ENCODE data around the gene PTPRE. TPM values are rescaled to one million over a fixed set of nuclear protein-coding genes. Genes with fewer than 3 reads are reported as not detected.

The PTPRE gene
- total RNA-seq, 3 donors from 2014 or later (not counting 1 experiment from before 2014, with no cell fraction given), result 274 to 280 (median 275) TPM

DNA sequence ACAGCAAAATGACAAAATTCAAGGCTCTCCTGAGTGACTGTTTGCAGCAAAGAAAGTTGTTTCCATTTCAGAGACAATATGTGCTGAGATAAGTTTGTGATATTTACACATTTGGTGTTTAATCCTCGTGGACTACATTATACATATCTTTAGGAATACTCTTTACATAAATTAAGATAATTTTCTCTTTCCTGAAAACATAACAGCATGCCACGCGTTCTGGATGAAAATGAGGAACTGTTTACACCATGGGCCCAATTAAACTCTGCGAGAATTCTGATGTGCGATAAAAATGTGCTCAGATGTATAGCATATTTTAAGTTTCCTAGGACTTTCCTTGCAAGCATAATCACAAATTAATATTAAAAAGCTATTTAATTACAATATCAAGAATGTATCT lies 26.4 kb downstream of the PTPRE start:
- Mint-ChIP-seq H3K27ac (no peak overlapping the region), H3K36me3 (no peaks in the 10 kb centered on the region), H3K9me3 (no peaks in the 10 kb centered on the region), H3K4me3 (no peak overlapping the region), H3K4me1 (no peaks in the 10 kb centered on the region), H3K27me3 (ENCODE audit: low read depth in 2 of 2) (peaks cover 6 to 9% of the 10 kb centered on the region in 2 donors)
- ATAC-seq (no peak), DNase-seq (no peak)
- no peaks in the 10 kb centered on the region for H3K27me3 ChIP-seq (ENCODE audit: control insufficient read depth, insufficient read depth, low read length)
- no peaks in the 10 kb centered on the region for H3K4me1 ChIP-seq (ENCODE audit: control insufficient read depth, insufficient read depth, low read length)
- 81% methylated on average over 3 of the region's 5 CpGs for WGBS (ENCODE audit: insufficient coverage)
- H3K4me3 ChIP-seq (ENCODE audit: low read length), result no peak overlapping the region
- H3K27ac ChIP-seq (ENCODE audit: low read length), result no peak overlapping the region
- intact Hi-C loops (cut with micrococcal nuclease), result no loop called here
- no peaks in the 10 kb centered on the region for H3K9me3 ChIP-seq (ENCODE audit: control insufficient read depth, insufficient read depth, low read length)
- H3K36me3 ChIP-seq (ENCODE audit: control insufficient read depth, insufficient read depth, low read length), result no peaks in the 10 kb centered on the region
- TF ChIP-seq, protein P1, sequence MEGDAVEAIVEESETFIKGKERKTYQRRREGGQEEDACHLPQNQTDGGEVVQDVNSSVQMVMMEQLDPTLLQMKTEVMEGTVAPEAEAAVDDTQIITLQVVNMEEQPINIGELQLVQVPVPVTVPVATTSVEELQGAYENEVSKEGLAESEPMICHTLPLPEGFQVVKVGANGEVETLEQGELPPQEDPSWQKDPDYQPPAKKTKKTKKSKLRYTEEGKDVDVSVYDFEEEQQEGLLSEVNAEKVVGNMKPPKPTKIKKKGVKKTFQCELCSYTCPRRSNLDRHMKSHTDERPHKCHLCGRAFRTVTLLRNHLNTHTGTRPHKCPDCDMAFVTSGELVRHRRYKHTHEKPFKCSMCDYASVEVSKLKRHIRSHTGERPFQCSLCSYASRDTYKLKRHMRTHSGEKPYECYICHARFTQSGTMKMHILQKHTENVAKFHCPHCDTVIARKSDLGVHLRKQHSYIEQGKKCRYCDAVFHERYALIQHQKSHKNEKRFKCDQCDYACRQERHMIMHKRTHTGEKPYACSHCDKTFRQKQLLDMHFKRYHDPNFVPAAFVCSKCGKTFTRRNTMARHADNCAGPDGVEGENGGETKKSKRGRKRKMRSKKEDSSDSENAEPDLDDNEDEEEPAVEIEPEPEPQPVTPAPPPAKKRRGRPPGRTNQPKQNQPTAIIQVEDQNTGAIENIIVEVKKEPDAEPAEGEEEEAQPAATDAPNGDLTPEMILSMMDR (IDR thresholded peaks at IDR 0.05), result no peak

DNA sequence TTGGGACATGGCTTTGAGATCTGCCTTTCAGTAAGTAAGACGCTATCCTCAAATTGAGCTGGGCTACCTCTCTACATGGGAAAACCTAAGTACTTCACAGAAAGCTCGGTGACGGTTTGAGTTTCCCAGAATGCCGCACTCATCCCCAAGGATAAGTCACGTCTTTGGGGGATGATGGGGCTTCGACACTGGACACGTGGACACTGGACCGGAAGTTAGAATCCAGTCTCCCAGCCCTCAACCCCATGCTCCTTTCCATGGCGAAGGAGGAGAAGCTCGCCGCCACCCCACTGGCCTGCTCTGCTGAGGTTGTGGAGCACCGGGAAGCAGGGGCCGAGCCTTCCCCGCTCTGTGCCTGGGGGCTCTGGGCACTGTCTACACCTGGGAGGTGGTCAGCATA lies 27.5 kb downstream of the PTPRE start:
- H3K9me3 ChIP-seq (ENCODE audit: control insufficient read depth, insufficient read depth, low read length), result no peaks in the 10 kb centered on the region
- no peaks in the 10 kb centered on the region for H3K4me1 Mint-ChIP-seq
- no peaks in the 10 kb centered on the region for H3K9me3 Mint-ChIP-seq
- H3K36me3 ChIP-seq (ENCODE audit: control insufficient read depth, insufficient read depth, low read length), result no peaks in the 10 kb centered on the region
- TF ChIP-seq, protein P1 (IDR thresholded peaks at IDR 0.05), result no peak
- no peak overlapping the region for H3K4me3 ChIP-seq (ENCODE audit: low read length)
- intact Hi-C loops (cut with micrococcal nuclease), result no loop called here
- ATAC-seq (no peak), DNase-seq (no peak)
- H3K27me3 Mint-ChIP-seq (ENCODE audit: low read depth in 2 of 2), result peaks cover 7 to 18% of the 10 kb centered on the region in 2 donors
- no peak overlapping the region for H3K4me3 Mint-ChIP-seq
- WGBS (ENCODE audit: insufficient coverage), result 97% methylated on average over 14 of the region's 14 CpGs
- H3K36me3 Mint-ChIP-seq, result no peaks in the 10 kb centered on the region
- no peak overlapping the region for H3K27ac ChIP-seq (ENCODE audit: low read length)
- no peaks in the 10 kb centered on the region for H3K4me1 ChIP-seq (ENCODE audit: control insufficient read depth, insufficient read depth, low read length)
- H3K27ac Mint-ChIP-seq, result no peak overlapping the region
- H3K27me3 ChIP-seq (ENCODE audit: control insufficient read depth, insufficient read depth, low read length), result no peaks in the 10 kb centered on the region

DNA sequence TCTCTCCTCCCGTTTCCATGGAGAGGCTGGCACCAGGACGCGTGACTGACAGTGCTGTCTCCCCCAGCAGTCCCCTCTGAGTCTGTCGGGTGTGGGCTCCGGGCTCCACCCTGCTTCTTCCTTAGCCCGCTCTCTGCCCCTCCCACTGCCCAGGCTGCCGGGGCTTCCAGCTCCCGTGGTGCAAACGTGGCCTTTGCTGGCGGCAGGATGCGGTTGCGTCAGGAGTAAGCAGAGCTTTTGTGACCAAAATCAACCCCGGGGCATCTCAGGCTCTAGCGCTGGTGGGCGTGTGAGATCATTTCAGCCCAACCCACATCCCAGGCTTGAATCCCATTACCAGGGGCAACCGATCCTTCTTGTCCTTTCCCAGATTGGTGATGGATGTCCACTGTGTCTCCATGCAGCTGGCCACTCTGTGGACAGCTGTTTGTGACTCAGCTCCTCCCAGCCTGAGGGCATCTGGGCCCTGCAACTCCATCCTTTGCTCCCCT lies 28.2 kb downstream of the PTPRE start:
- H3K4me1 Mint-ChIP-seq, result no peaks in the 10 kb centered on the region
- no peaks in the 10 kb centered on the region for H3K9me3 Mint-ChIP-seq
- H3K36me3 Mint-ChIP-seq, result no peaks in the 10 kb centered on the region
- WGBS (ENCODE audit: insufficient coverage), result 88% methylated on average over 16 of the region's 16 CpGs
- no peaks in the 10 kb centered on the region for H3K36me3 ChIP-seq (ENCODE audit: control insufficient read depth, insufficient read depth, low read length)
- H3K4me1 ChIP-seq (ENCODE audit: control insufficient read depth, insufficient read depth, low read length), result no peaks in the 10 kb centered on the region
- H3K27me3 ChIP-seq (ENCODE audit: control insufficient read depth, insufficient read depth, low read length), result no peaks in the 10 kb centered on the region
- DNase-seq, result no peak
- peaks cover 12 to 22% of the 10 kb centered on the region in 2 donors for H3K27me3 Mint-ChIP-seq (ENCODE audit: low read depth in 2 of 2)
- H3K27ac Mint-ChIP-seq, result no peak overlapping the region
- no peaks in the 10 kb centered on the region for H3K9me3 ChIP-seq (ENCODE audit: control insufficient read depth, insufficient read depth, low read length)
- no peak for ATAC-seq
- intact Hi-C loops (cut with micrococcal nuclease), result no loop called here
- H3K4me3 ChIP-seq (ENCODE audit: low read length), result no peak overlapping the region
- TF ChIP-seq, protein P1 (IDR thresholded peaks at IDR 0.05), result no peak
- no peak overlapping the region for H3K4me3 Mint-ChIP-seq
- H3K27ac ChIP-seq (ENCODE audit: low read length), result no peak overlapping the region

DNA sequence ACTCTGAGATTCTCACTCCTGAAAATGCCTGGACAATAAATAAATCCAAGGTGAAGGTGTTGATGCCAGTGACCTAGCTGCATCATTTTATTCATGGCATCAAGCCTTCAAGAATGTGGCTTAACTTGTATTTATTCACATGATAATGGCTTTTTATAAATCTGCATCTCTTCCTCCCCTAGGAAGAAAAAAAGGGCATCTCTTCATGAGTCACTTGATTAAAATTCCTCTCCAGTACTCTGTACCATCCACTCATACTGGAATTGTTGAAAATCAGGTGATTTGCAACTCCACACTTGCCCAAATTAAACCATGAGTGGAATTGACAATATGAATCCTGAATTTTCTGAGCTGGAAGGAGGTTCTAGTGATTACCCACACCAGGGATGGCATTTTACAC lies 30.2 kb downstream of the PTPRE start:
- H3K4me3 Mint-ChIP-seq, result no peak overlapping the region
- no peak overlapping the region for H3K4me3 ChIP-seq (ENCODE audit: low read length)
- peaks cover 12 to 33% of the 10 kb centered on the region in 2 donors for H3K27me3 Mint-ChIP-seq (ENCODE audit: low read depth in 2 of 2)
- TF ChIP-seq, protein P1 (IDR thresholded peaks at IDR 0.05), result no peak
- no peaks in the 10 kb centered on the region for H3K9me3 Mint-ChIP-seq
- no peaks in the 10 kb centered on the region for H3K36me3 Mint-ChIP-seq
- no peak for DNase-seq
- no peaks in the 10 kb centered on the region for H3K4me1 ChIP-seq (ENCODE audit: control insufficient read depth, insufficient read depth, low read length)
- H3K9me3 ChIP-seq (ENCODE audit: control insufficient read depth, insufficient read depth, low read length), result no peaks in the 10 kb centered on the region
- intact Hi-C loops (cut with micrococcal nuclease), result no loop called here
- no peaks in the 10 kb centered on the region for H3K27me3 ChIP-seq (ENCODE audit: control insufficient read depth, insufficient read depth, low read length)
- no peak overlapping the region for H3K27ac ChIP-seq (ENCODE audit: low read length)
- H3K27ac Mint-ChIP-seq, result no peak overlapping the region
- H3K36me3 ChIP-seq (ENCODE audit: control insufficient read depth, insufficient read depth, low read length), result no peaks in the 10 kb centered on the region
- no peaks in the 10 kb centered on the region for H3K4me1 Mint-ChIP-seq
- no peak for ATAC-seq
